GM21528 (cell line): ENCODE results near the gene IGSF21.
"Not testable (repeated sequence)": the region's sequence is repeated elsewhere in the genome, so short reads cannot be mapped to it uniquely, and the experiment has no call there.

Experiments
- ATAC-seq: cut with Tn5 transposase; IDR thresholded peaks from one replicate; pipeline ENCODE4 v1.9.1; 2021; ENCODE audit warnings: mild to moderate bottlenecking, moderate library complexity; ENCODE audit not compliant: unreplicated experiment, low FRiP score

IGSF21 gene

GRCh38 chr1:18413541-18414305 lies 306.1 kb downstream of the IGSF21 start:
- ATAC-seq, result no peak

- ATAC-seq, result no peak
Observed at GRCh38 chr1:18414321-18414720, 306.7 kb downstream of the IGSF21 start.

GRCh38 chr1:18414872-18415447 lies 307.4 kb downstream of the IGSF21 start:
- no peak for ATAC-seq

GRCh38 chr1:18415448-18416027 lies 307.9 kb downstream of the IGSF21 start:
- ATAC-seq, result no peak

- not testable (repeated sequence) for ATAC-seq
Observed at GRCh38 chr1:18416126-18416525, 308.5 kb downstream of the IGSF21 start.

GRCh38 chr1:18417316-18418269 lies 310.0 kb downstream of the IGSF21 start:
- ATAC-seq, result no peak

- no peak for ATAC-seq
Observed at GRCh38 chr1:18419113-18419844, 311.7 kb downstream of the IGSF21 start.

GRCh38 chr1:18419845-18420184 lies 312.2 kb downstream of the IGSF21 start:
- no peak for ATAC-seq

GRCh38 chr1:18422076-18422777 lies 314.6 kb downstream of the IGSF21 start:
- no peak for ATAC-seq

GRCh38 chr1:18422954-18423353 lies 315.4 kb downstream of the IGSF21 start:
- no peak for ATAC-seq

- ATAC-seq, result no peak
Observed at GRCh38 chr1:18426580-18426979, 319.0 kb downstream of the IGSF21 start.
